K562 (cell line): Measurements from ENCODE around the gene DYNC2LI1. TPM values are rescaled to one million over a fixed set of nuclear protein-coding genes. Genes with fewer than 3 reads are reported as not detected.
A peak's percentile ranks its signal among the peaks of the same experiment; 100 is the strongest.

Experiments used
- BRF1 ChIP-seq: IDR thresholded peaks from 3 replicates; pipeline ENCODE4 v1.6.1; 2011; ENCODE audit warnings: borderline replicate concordance, mild to moderate bottlenecking; ENCODE audit not compliant: insufficient read length; ENCODE audit errors: extremely low read depth
- E2F3 ChIP-seq: fragments of 250-450 bp; sonication (Bioruptor Pico); IDR thresholded peaks from 2 replicates; pipeline ENCODE4 v1.4.0; 2020; ENCODE audit warnings: mild to moderate bottlenecking
- HINFP ChIP-seq: fragments of 450-650 bp; conservative IDR thresholded peaks from 2 replicates; pipeline ENCODE4 v1.6.1; 2016; ENCODE audit warnings: missing genetic modification characterization, low read depth, mild to moderate bottlenecking, control low read depth, missing compliant biosample characterization
- PML ChIP-seq: IDR thresholded peaks from 2 replicates; pipeline ENCODE4 v1.6.1; 2012; ENCODE audit warnings: low read length, inconsistent platforms
- RFX5 ChIP-seq: IDR thresholded peaks from 2 replicates; pipeline ENCODE4 v1.6.1; 2011; ENCODE audit warnings: low read depth, mild to moderate bottlenecking, improper control_type of control experiment, low read length
- STAT5A ChIP-seq: IDR thresholded peaks from 2 replicates; pipeline ENCODE4 v1.6.1; 2012; ENCODE audit warnings: low read length, inconsistent platforms, borderline replicate concordance
- TAL1 ChIP-seq: fragments of 450-650 bp; IDR thresholded peaks from 2 replicates; pipeline ENCODE4 v1.6.1; 2016; ENCODE audit warnings: mild to moderate bottlenecking
- TARDBP ChIP-seq: fragments of 450-650 bp; IDR thresholded peaks from 2 replicates; pipeline ENCODE4 v1.6.1; 2016
- TBP ChIP-seq: optimal IDR thresholded peaks from 2 replicates; pipeline ENCODE3; 2011; ENCODE audit warnings: low read depth, low read length, improper control_type of control experiment
- ZBTB40 ChIP-seq, 2 experiments: fragments of 450-650 bp in 1 of 2; sonication (generic) in 1 of 2; formaldehyde crosslinking in 1 of 2; IDR thresholded peaks; 2 replicates each; pipeline versions ENCODE4 v1.7.1 to v1.9.0; 2016 to 2022; ENCODE audit warnings: inconsistent platforms in 1 of 2, mild to moderate bottlenecking in 1 of 2, missing genetic modification reagents in 1 of 2
- ZBTB5 ChIP-seq: fragments of 450-650 bp; IDR thresholded peaks from 2 replicates; pipeline ENCODE4 v1.6.1; 2017; ENCODE audit warnings: antibody characterized with exemption
- ZNF592 ChIP-seq: fragments of 450-650 bp; IDR thresholded peaks from 2 replicates; pipeline ENCODE4 v1.6.1; 2017; ENCODE audit warnings: antibody characterized with exemption, mild to moderate bottlenecking
- polyA plus RNA-seq, 8 experiments: library from polyadenylated mRNA; depleted of rRNA in 4 of 8; stranded (reverse) in 5 of 8; unstranded in 3 of 8; fragments of >200 nt; fragmentation: Nextera tagmentation in 2 of 8; fragmentation: Illumina TruSeq in 1 of 8; extraction: Ambion mirVana in 2 of 8; extraction: Trizol in 1 of 8; gene quantifications; 2 replicates each; pipeline versions ENCODE4 v1.2.1 to v1.2.3, GENCODE V29; 2011 to 2014; ENCODE audit warnings: inconsistent platforms in 1 of 8, missing spikeins in 1 of 8
- total RNA-seq, 7 experiments: library from RNA; depleted of rRNA in 6 of 7; stranded (reverse); fragments of >200 nt in 6 of 7; fragmentation: Illumina TruSeq in 2 of 7; extraction: Trizol in 2 of 7; gene quantifications; 2 replicates each; pipeline versions ENCODE4 v1.2.1 to v1.2.3, GENCODE V29; 2011 to 2021; ENCODE audit warnings: low replicate concordance in 1 of 7

The DYNC2LI1 gene
- total and polyA plus RNA-seq, 9 of the 15 experiments (the other 6 are each of a cell fraction or from before 2014, with no cell fraction given) = 12.5 to 42.2 (median 25.8) TPM

GRCh38 chr2:43810452-43810851 is 36.6 kb downstream of the DYNC2LI1 start (continued):
- no peak for TF ChIP-seq ZBTB40 (IDR thresholded peaks at IDR 0.05)
- TF ChIP-seq ZBTB40 (CRISPR knock-in tag; IDR thresholded peaks at IDR 0.05) = no peak
- 0 out of 2 replicates have a peak, but pooled peaks have one; percentile 22 for TF ChIP-seq PML
- no peak for TF ChIP-seq RFX5
- no peak for TF ChIP-seq BRF1
- TF ChIP-seq E2F3 (CRISPR knock-in tag) = no peak
- peak; percentile 71 for TF ChIP-seq TAL1
- TF ChIP-seq TARDBP = no peak
- no peak for TF ChIP-seq ZNF592
- TF ChIP-seq ZBTB5 = no peak
- peak; percentile 45 for TF ChIP-seq STAT5A
- no peak for TF ChIP-seq TBP
- TF ChIP-seq HINFP (tag) = no peak
